PC-3 (cell line): ENCODE data around the gene NR5A2. TPM values are rescaled to one million over a fixed set of nuclear protein-coding genes. Genes with fewer than 3 reads are reported as not detected.

Source experiments
- ATAC-seq: fragments of 200-7000 bp; cut with Tn5 transposase; 2 replicates; pipeline ENCODE4 v1.9.1; 2020; ENCODE audit warnings: mild to moderate bottlenecking, moderate library complexity
- BruUV-seq: library from RNA; stranded (reverse); fragments of 400-500 nt; replicated peaks from 2 replicates; lab custom pipeline; 2021; lab: Mats Ljungman, UMichigan
- CTCF ChIA-PET: fragments of 300-600 bp; sonication (Branson Sonifier 250); formaldehyde crosslinking; loops from one replicate; lab custom pipeline; 2022; ENCODE audit warnings: antibody characterized with exemption; lab: Charles Lee
- POLR2A ChIA-PET: fragments of 300-600 bp; sonication (Branson Sonifier 250); formaldehyde crosslinking; loops from one replicate; lab custom pipeline; 2022; ENCODE audit warnings: antibody characterized with exemption; ENCODE audit not compliant: unreplicated experiment; lab: Charles Lee
- DNase-seq: peaks from one replicate; pipeline ENCODE4 v3.0.0-alpha.2; 2015
- H2AFZ ChIP-seq: fragments of 300-600 bp; sonication (generic); 2 replicates; pipeline ENCODE4 v1.6.0; 2016; ENCODE audit warnings: antibody characterized with exemption, low read length
- H3F3A ChIP-seq: fragments of 300-600 bp; sonication (generic); one replicate; pipeline ENCODE4 v1.6.0; 2017; ENCODE audit warnings: antibody characterized with exemption, low read length, control low read depth, mild to moderate bottlenecking; ENCODE audit not compliant: unreplicated experiment
- H3K27ac ChIP-seq: fragments of 300-600 bp; sonication (generic); 2 replicates; pipeline ENCODE4 v1.5.1; 2016; ENCODE audit warnings: mild to moderate bottlenecking, low read length
- H3K27me3 ChIP-seq: fragments of 300-600 bp; sonication (generic); 2 replicates; pipeline ENCODE4 v1.6.1; 2016; ENCODE audit warnings: low read length, mixed read lengths
- H3K36me3 ChIP-seq: fragments of 300-600 bp; sonication (generic); 2 replicates; pipeline ENCODE4 v1.6.1; 2016; ENCODE audit warnings: low read depth, mixed run types, low read length, mixed read lengths
- H3K4me1 ChIP-seq: fragments of 300-600 bp; sonication (generic); 2 replicates; pipeline ENCODE4 v1.5.1; 2016; ENCODE audit warnings: low read length; ENCODE audit not compliant: insufficient read depth
- H3K4me2 ChIP-seq: fragments of 300-600 bp; sonication (generic); 2 replicates; pipeline ENCODE4 v1.6.0; 2016; ENCODE audit warnings: low read length
- H3K4me3 ChIP-seq: fragments of 300-600 bp; sonication (generic); 2 replicates; pipeline ENCODE4 v1.5.1; 2016; ENCODE audit warnings: mild to moderate bottlenecking, low read length, mixed read lengths
- H3K79me2 ChIP-seq: fragments of 300-600 bp; sonication (generic); 2 replicates; pipeline ENCODE4 v1.6.1; 2017; ENCODE audit warnings: low read length, mixed read lengths
- H3K9ac ChIP-seq: fragments of 300-600 bp; sonication (generic); 2 replicates; pipeline ENCODE4 v1.6.0; 2016; ENCODE audit warnings: mild to moderate bottlenecking, low read length
- H3K9me2 ChIP-seq: fragments of 300-600 bp; sonication (generic); replicated peaks from 2 replicates; pipeline ENCODE4 v1.6.1; 2016; ENCODE audit warnings: mixed run types, low read length, mixed read lengths
- H3K9me3 ChIP-seq: fragments of 300-600 bp; sonication (generic); 2 replicates; pipeline ENCODE4 v1.6.1; 2016; ENCODE audit warnings: low read length, mixed read lengths
- H4K20me1 ChIP-seq: fragments of 300-600 bp; sonication (generic); 2 replicates; pipeline ENCODE4 v1.6.1; 2016; ENCODE audit warnings: low read length, mixed read lengths
- EZH2 ChIP-seq: fragments of 300-600 bp; sonication (generic); IDR thresholded peaks from one replicate; pipeline ENCODE4 v1.6.1; 2017; ENCODE audit warnings: antibody characterized with exemption, mild to moderate bottlenecking, low read length; ENCODE audit not compliant: unreplicated experiment
- EZH2phosphoT487 ChIP-seq: fragments of 300-600 bp; sonication (generic); IDR thresholded peaks from 2 replicates; pipeline ENCODE4 v1.6.1; 2018; ENCODE audit warnings: mild to moderate bottlenecking, antibody characterized with exemption, low read length, borderline replicate concordance
- intact Hi-C: fragments of 100-400 bp; cut with micrococcal nuclease; formaldehyde crosslinking; loops from 2 replicates; pipeline ENCODE4 v1.9.0; 2023
- total RNA-seq: library from RNA; depleted of rRNA; stranded (reverse); fragments of >200 nt; gene quantifications from 2 replicates; pipeline ENCODE4 v1.2.3, GENCODE V29; 2014
- TF ChIP-seq, protein P1 (sequence below): fragments of 300-600 bp; sonication (generic); conservative IDR thresholded peaks from 2 replicates; pipeline ENCODE4 v1.5.1; 2017; ENCODE audit warnings: antibody characterized with exemption, low read depth, mild to moderate bottlenecking, low read length

NR5A2 gene
- total RNA-seq, 1 experiment from 2014 or later = 0.36 TPM

DNA sequence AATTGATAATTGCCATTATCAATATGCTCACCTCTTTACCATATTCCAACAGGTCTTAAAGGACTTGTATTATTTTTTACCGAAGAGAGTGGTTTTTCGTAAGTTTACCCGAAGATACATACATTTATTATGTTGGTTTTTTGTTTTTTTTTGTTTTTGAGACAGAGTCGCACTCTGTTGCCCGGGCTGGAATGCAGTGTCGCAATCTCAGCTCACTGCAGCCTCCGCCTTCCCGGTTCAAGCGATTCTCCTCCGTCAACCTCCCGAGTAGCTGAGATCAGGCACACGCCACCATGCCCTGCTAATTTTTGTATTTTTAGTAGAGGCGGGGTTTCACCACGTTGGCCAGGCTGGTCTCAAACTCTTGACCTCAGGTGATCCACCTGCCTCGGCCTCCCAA is 30.8 kb downstream of the NR5A2 start:
- Histone ChIP-seq H3K27ac (no peak overlapping the region), H2AFZ (no peak overlapping the region), H3K4me3 (no peak overlapping the region), H3K9me3 (no peaks in the 10 kb centered on the region), H3K79me2 (no peaks in the 10 kb centered on the region), H3K27me3 (peaks cover 25% of the 10 kb centered on the region), H3K4me2 (no peak overlapping the region), H3K9me2 (no peaks in the 10 kb centered on the region), H4K20me1 (no peaks in the 10 kb centered on the region), H3F3A (no peaks in the 10 kb centered on the region), H3K36me3 (no peaks in the 10 kb centered on the region), H3K9ac (no peak overlapping the region), H3K4me1 (no peaks in the 10 kb centered on the region)
- ChIA-PET CTCF (no interaction called here), POLR2A (no interaction called here)
- intact Hi-C loops = no loop called here
- TF ChIP-seq, protein P1, sequence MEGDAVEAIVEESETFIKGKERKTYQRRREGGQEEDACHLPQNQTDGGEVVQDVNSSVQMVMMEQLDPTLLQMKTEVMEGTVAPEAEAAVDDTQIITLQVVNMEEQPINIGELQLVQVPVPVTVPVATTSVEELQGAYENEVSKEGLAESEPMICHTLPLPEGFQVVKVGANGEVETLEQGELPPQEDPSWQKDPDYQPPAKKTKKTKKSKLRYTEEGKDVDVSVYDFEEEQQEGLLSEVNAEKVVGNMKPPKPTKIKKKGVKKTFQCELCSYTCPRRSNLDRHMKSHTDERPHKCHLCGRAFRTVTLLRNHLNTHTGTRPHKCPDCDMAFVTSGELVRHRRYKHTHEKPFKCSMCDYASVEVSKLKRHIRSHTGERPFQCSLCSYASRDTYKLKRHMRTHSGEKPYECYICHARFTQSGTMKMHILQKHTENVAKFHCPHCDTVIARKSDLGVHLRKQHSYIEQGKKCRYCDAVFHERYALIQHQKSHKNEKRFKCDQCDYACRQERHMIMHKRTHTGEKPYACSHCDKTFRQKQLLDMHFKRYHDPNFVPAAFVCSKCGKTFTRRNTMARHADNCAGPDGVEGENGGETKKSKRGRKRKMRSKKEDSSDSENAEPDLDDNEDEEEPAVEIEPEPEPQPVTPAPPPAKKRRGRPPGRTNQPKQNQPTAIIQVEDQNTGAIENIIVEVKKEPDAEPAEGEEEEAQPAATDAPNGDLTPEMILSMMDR = no peak
- no peak for TF ChIP-seq EZH2phosphoT487
- TF ChIP-seq EZH2 = no peak
- ATAC-seq (no peak), DNase-seq (no peak)
- no TSS peak for BruUV-seq

DNA sequence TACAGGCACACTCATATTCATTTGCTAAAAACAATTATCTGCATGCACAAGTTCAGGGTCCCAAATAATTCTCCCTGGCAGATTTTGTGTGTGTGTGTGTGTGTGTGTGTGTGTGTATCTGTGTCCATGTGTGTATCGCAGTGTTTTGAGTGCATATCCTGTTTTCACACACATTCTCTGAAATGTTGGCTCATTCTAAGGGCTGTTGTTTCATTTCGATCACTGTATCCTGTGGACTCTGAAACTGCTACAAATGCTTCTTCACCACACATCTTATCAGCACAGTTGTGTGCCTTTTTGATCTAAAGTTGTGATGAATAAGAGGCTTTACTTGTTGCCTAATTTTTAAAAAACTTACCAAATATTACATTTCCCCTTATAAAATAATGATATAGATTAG is 34.6 kb downstream of the NR5A2 start:
- no peaks in the 10 kb centered on the region for H4K20me1 ChIP-seq
- H3K4me1 ChIP-seq = no peaks in the 10 kb centered on the region
- CTCF ChIA-PET = interaction anchor here (0.6 kb wide), 1 partner anchor 448 kb away, joined by 3 read pairs; no protein-coding TSS in a partner anchor
- POLR2A ChIA-PET = interaction anchor here (1.0 kb wide), 1 partner anchor 113 kb away, joined by 6 read pairs; no protein-coding TSS in a partner anchor
- no peaks in the 10 kb centered on the region for H3K36me3 ChIP-seq
- no peak for DNase-seq
- H3K9me3 ChIP-seq = no peaks in the 10 kb centered on the region
- no peak overlapping the region for H2AFZ ChIP-seq
- no peak overlapping the region for H3K27ac ChIP-seq
- H3K27me3 ChIP-seq = peaks cover 13% of the 10 kb centered on the region
- no TSS peak for BruUV-seq
- H3K79me2 ChIP-seq = no peaks in the 10 kb centered on the region
- no peaks in the 10 kb centered on the region for H3K9me2 ChIP-seq
- ATAC-seq = no peak
- H3K9ac ChIP-seq = no peak overlapping the region
- intact Hi-C loops = no loop called here
- no peak for TF ChIP-seq EZH2
- no peak for TF ChIP-seq EZH2phosphoT487
- TF ChIP-seq, protein P1 = no peak
- H3K4me3 ChIP-seq = no peak overlapping the region
- no peaks in the 10 kb centered on the region for H3F3A ChIP-seq
- no peak overlapping the region for H3K4me2 ChIP-seq

DNA sequence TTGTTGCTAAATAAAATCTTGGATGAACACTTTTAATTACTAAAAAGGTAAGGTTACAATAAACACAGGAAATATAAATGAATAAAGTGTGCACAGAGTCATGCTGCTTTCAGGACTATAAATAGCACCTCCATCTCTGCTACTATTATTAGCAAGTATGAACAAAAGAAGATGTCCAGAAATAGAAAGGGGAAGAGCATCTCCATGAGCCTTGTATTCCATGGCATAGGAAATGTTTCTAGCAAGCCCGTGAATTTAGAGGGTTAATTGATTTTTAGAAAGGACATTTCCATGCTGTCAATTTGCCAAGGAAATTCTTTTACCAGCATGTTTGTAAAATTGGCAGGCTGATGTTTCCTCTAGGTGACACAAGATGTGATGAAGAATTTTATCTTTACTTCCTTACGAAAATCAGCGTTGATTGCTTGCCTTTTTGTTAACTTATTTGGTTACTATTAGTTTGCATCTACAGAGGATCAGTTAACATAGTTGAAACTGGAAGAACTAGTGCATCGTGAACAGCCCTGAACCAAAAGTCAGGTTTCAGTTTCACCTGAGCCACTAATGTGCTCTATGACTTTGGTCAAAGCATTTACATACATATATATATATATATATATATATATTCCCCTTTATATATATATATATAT is 45.3 kb downstream of the NR5A2 start:
- Histone ChIP-seq H3K9ac (no peak overlapping the region), H2AFZ (no peak overlapping the region), H3K79me2 (no peaks in the 10 kb centered on the region), H3K36me3 (no peaks in the 10 kb centered on the region), H3F3A (no peaks in the 10 kb centered on the region), H3K4me3 (no peak overlapping the region), H3K27ac (no peak overlapping the region), H4K20me1 (no peaks in the 10 kb centered on the region), H3K4me2 (no peak overlapping the region), H3K9me3 (no peaks in the 10 kb centered on the region), H3K4me1 (peaks cover 14% of the 10 kb centered on the region), H3K9me2 (no peaks in the 10 kb centered on the region), H3K27me3 (peaks cover 41% of the 10 kb centered on the region)
- ChIA-PET CTCF (no interaction called here), POLR2A (no interaction called here)
- intact Hi-C loops = loop anchor here (5.0 to 10.0 kb wide), 2 partner anchors 215 to 378 kb away; no protein-coding TSS in a partner anchor
- ATAC-seq (no peak), DNase-seq (no peak)
- TF ChIP-seq, protein P1 = no peak
- TF ChIP-seq EZH2 (no peak), EZH2phosphoT487 (no peak)
- BruUV-seq = no TSS peak
